Measurements from ENCODE around the gene NVL.

The NVL gene

DNA sequence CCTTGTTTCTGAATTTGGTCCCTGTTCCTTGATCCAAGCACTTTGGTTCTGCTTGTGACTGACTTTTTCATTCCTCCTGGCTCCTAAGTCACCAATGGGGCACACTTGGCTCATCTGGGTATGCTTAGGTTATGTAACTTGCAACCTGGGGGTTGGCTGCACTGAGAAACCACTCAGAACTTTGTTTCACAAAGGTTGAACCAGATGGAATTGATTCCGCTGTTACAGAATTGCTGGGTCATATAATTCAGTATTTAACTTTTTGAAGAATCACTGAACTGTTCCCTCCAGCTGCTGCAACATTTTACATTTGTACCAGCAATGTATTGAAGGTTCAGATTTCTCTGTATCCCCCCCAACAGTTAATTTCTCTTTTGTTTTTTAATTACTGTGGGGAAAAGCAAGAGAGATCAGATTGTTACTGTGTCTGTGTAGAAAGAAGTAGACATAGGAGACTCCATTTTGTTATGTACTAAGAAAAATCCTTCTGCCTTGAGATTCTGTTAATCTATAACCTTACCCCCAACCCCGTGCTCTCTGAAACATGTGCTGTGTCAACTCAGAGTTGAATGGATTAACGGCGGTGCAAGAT, 9.6 kb upstream of the NVL start:
- TF ChIP-seq CSDC2 (CRISPR knock-in tag; IDR thresholded peaks at IDR 0.05) (no peak), ZFP30 (CRISPR knock-in tag; IDR thresholded peaks at IDR 0.05) (no peak), RARB (CRISPR knock-in tag; IDR thresholded peaks at IDR 0.05) (no peak), BACH2 (CRISPR knock-in tag; IDR thresholded peaks at IDR 0.05; ENCODE audit: borderline replicate concordance) (no peak)
- TF ChIP-seq, protein P1, sequence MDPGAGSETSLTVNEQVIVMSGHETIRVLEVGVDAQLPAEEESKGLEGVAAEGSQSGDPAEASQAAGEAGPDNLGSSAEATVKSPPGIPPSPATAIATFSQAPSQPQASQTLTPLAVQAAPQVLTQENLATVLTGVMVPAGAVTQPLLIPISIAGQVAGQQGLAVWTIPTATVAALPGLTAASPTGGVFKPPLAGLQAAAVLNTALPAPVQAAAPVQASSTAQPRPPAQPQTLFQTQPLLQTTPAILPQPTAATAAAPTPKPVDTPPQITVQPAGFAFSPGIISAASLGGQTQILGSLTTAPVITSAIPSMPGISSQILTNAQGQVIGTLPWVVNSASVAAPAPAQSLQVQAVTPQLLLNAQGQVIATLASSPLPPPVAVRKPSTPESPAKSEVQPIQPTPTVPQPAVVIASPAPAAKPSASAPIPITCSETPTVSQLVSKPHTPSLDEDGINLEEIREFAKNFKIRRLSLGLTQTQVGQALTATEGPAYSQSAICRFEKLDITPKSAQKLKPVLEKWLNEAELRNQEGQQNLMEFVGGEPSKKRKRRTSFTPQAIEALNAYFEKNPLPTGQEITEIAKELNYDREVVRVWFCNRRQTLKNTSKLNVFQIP (CRISPR knock-in tag; IDR thresholded peaks at IDR 0.05; ENCODE audit: borderline replicate concordance, low read depth): no peak
- TF ChIP-seq, protein P2, sequence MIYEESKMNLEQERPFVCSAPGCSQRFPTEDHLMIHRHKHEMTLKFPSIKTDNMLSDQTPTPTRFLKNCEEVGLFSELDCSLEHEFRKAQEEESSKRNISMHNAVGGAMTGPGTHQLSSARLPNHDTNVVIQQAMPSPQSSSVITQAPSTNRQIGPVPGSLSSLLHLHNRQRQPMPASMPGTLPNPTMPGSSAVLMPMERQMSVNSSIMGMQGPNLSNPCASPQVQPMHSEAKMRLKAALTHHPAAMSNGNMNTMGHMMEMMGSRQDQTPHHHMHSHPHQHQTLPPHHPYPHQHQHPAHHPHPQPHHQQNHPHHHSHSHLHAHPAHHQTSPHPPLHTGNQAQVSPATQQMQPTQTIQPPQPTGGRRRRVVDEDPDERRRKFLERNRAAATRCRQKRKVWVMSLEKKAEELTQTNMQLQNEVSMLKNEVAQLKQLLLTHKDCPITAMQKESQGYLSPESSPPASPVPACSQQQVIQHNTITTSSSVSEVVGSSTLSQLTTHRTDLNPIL (CRISPR knock-in tag; IDR thresholded peaks at IDR 0.05; ENCODE audit: low read depth): no peak
- TF ChIP-seq, protein P3, sequence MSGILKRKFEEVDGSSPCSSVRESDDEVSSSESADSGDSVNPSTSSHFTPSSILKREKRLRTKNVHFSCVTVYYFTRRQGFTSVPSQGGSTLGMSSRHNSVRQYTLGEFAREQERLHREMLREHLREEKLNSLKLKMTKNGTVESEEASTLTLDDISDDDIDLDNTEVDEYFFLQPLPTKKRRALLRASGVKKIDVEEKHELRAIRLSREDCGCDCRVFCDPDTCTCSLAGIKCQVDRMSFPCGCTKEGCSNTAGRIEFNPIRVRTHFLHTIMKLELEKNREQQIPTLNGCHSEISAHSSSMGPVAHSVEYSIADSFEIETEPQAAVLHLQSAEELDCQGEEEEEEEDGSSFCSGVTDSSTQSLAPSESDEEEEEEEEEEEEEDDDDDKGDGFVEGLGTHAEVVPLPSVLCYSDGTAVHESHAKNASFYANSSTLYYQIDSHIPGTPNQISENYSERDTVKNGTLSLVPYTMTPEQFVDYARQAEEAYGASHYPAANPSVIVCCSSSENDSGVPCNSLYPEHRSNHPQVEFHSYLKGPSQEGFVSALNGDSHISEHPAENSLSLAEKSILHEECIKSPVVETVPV (CRISPR knock-in tag; IDR thresholded peaks at IDR 0.05): no peak
- TF ChIP-seq, protein P4, sequence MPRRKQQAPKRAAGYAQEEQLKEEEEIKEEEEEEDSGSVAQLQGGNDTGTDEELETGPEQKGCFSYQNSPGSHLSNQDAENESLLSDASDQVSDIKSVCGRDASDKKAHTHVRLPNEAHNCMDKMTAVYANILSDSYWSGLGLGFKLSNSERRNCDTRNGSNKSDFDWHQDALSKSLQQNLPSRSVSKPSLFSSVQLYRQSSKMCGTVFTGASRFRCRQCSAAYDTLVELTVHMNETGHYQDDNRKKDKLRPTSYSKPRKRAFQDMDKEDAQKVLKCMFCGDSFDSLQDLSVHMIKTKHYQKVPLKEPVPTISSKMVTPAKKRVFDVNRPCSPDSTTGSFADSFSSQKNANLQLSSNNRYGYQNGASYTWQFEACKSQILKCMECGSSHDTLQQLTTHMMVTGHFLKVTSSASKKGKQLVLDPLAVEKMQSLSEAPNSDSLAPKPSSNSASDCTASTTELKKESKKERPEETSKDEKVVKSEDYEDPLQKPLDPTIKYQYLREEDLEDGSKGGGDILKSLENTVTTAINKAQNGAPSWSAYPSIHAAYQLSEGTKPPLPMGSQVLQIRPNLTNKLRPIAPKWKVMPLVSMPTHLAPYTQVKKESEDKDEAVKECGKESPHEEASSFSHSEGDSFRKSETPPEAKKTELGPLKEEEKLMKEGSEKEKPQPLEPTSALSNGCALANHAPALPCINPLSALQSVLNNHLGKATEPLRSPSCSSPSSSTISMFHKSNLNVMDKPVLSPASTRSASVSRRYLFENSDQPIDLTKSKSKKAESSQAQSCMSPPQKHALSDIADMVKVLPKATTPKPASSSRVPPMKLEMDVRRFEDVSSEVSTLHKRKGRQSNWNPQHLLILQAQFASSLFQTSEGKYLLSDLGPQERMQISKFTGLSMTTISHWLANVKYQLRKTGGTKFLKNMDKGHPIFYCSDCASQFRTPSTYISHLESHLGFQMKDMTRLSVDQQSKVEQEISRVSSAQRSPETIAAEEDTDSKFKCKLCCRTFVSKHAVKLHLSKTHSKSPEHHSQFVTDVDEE (CRISPR knock-in tag; IDR thresholded peaks at IDR 0.05): no peak
- ATAC-seq: no peak

DNA sequence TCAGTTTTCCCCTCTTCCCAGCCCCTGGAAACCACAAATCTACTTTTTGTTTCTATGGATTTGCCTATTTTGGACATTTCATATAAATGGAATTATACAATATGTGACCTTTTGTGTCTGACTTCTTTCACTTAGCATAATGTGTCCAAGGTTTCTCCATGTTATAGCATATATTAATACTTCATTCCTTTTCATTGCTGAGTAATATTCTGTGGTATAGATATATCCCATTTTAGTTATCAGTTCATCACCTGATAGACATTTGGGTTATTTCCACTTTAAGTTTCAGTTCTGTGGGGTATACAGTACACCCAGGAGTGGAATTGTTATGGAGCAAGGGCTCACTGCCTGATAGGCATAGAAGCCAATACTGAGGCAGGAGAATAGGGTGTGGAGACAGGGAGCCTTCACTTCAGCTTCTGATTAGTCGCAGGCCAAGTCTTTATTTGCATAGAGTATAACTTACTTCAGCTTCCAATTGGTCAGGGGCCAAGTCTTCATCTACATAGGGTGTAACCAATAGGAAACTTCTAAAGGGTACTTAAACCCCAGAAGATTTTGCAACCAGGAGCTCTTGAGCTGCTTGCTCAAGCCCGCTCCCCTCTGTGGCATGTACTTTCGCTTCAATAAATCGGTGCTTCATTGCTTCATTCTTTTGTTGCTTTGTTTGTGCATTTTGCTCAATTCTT, 8.3 kb upstream of the NVL start:
- no peak for ATAC-seq
- TF ChIP-seq GLIS3 (CRISPR knock-in tag; IDR thresholded peaks at IDR 0.05) (no peak), ZC3H10 (CRISPR knock-in tag; IDR thresholded peaks at IDR 0.05) (no peak), OSR1 (CRISPR knock-in tag; IDR thresholded peaks at IDR 0.05) (no peak), ZFP3 (CRISPR knock-in tag; IDR thresholded peaks at IDR 0.05) (no peak), ZNF8 (CRISPR knock-in tag; IDR thresholded peaks at IDR 0.05) (no peak)
- TF ChIP-seq, protein P5, sequence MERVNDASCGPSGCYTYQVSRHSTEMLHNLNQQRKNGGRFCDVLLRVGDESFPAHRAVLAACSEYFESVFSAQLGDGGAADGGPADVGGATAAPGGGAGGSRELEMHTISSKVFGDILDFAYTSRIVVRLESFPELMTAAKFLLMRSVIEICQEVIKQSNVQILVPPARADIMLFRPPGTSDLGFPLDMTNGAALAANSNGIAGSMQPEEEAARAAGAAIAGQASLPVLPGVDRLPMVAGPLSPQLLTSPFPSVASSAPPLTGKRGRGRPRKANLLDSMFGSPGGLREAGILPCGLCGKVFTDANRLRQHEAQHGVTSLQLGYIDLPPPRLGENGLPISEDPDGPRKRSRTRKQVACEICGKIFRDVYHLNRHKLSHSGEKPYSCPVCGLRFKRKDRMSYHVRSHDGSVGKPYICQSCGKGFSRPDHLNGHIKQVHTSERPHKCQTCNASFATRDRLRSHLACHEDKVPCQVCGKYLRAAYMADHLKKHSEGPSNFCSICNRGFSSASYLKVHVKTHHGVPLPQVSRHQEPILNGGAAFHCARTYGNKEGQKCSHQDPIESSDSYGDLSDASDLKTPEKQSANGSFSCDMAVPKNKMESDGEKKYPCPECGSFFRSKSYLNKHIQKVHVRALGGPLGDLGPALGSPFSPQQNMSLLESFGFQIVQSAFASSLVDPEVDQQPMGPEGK (CRISPR knock-in tag; IDR thresholded peaks at IDR 0.05; ENCODE audit: borderline replicate concordance): no peak

DNA sequence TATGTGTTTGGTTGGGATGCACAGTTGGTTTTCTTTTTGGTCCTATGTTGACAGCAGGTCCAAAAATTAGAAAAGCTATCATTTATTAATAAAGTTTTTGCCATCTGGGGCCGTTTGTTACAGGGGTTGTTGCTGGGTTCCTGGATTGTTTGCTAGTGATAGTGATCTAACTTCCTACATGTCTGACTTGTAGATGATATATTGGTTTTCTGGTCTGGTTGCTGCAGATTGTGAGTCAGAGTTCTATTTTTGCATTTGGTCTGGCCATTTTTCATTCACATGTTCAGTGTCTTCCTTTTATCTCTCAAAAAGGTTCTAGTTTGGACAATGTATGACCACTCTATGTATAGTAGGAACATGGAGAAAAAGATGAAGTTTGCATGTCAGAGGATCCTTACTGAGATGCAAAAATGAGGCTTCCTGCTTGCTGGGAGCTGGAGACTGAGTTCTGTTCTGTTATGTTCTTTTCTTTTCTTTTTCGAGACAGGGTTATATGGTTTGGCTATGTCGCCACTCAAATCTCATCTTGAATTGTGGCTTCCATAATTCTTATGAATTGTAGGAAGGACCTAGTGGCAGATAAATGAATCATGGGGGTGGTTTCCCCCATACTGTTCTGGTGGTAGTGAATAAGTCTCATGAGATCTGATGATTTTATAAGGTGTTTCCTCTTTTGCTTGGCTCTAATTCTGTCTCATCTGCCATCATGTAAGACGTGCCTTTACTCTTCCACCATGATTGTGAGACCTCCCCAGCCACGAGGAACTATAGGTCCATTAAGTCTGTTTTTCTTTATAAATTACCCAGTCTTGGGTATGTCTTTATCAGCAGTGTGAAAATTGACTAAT, 4.2 kb upstream of the NVL start:
- TF ChIP-seq ZFP30 (CRISPR knock-in tag; IDR thresholded peaks at IDR 0.05) (no peak), TCF4 (CRISPR knock-in tag; IDR thresholded peaks at IDR 0.05; ENCODE audit: borderline replicate concordance) (no peak), ZFP3 (CRISPR knock-in tag; IDR thresholded peaks at IDR 0.05) (no peak), ZC3H10 (CRISPR knock-in tag; IDR thresholded peaks at IDR 0.05) (0 out of 2 replicates have a peak, but pooled peaks have one; percentile 24)
- TF ChIP-seq, protein P3 (CRISPR knock-in tag; IDR thresholded peaks at IDR 0.05): no peak
- TF ChIP-seq, protein P1 (CRISPR knock-in tag; IDR thresholded peaks at IDR 0.05; ENCODE audit: borderline replicate concordance, low read depth): 0 out of 2 replicates have a peak, but pooled peaks have one; percentile 24
- ATAC-seq: peak; percentile 22
